GM18858 (cell line): ENCODE measurements around the gene S1PR1.
"Not testable (repeated sequence)": the region's sequence is repeated elsewhere in the genome, so short reads cannot be mapped to it uniquely, and the experiment has no call there.

Experiments
- ATAC-seq: cut with Tn5 transposase; IDR thresholded peaks from one replicate; pipeline ENCODE4 v1.9.1; 2021; ENCODE audit not compliant: unreplicated experiment

The S1PR1 gene

GRCh38 chr1:101219924-101220870 lies 16.6 kb upstream of the S1PR1 start:
- no peak for ATAC-seq

DNA sequence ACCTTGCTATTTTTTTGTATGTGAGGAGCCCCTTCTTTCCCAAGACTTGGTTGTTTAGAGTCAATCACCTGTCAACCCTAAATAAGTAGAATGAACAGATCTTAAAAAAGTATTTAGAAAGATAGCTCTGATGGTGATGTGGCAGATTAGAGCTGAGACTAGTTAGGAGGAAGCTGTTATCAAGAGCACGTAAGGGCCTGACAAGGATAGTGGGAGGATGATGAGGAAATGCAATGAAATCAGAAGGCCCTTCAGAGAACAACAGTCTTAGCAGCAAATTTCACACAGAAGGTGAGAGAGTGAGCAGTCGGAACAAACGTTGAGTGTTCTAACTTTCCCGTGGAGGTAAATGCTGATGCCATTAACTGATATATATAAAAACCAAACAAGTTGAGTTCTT lies 15.9 kb upstream of the S1PR1 start:
- no peak for ATAC-seq

- ATAC-seq = peak; percentile 97
Observed at GRCh38 chr1:101221945-101222429, 14.8 kb upstream of the S1PR1 start.

DNA sequence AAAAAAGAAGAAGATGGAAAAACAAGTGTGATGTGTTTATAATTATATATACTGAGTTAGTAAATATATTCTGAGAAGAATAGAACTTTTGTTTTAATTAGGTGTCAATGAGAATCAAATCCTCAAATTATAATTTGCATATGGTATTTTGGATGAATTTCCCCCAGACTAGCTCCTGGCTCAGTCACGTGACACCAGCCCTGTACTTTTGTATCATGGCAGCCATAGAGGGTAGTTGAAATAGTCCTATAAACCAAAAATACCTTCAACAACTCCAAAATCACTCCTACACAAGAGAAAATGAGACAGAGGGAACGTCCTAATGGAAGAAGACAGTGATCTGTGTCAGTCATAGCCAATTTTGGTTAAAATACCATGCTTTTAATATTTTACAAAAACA lies 9.0 kb upstream of the S1PR1 start:
- no peak for ATAC-seq

- no peak for ATAC-seq
Observed at GRCh38 chr1:101228424-101229134, 8.2 kb upstream of the S1PR1 start.

GRCh38 chr1:101232182-101232581 lies 4.6 kb upstream of the S1PR1 start:
- ATAC-seq = not testable (repeated sequence)

DNA sequence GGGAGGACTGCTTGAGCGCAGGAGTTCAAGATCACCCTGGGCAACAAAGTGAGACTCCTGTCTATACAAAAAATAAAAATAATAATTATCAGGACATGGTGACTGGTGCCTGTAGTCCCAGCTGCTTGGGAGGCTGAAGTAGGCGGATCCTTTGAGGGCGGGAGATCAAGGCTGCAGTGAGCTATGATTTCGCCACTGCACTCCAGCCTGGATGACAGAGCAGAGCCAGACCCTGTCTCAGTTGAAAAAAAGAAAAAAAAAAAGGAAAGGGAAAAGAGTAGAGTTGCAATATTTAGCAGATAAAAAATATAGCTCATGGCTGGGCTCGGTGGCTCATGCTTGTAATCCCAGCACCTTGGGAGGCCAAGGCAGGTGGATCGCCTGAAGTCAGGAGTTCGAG lies 3.3 kb upstream of the S1PR1 start:
- ATAC-seq = no peak

GRCh38 chr1:101235216-101235695 lies 1.6 kb upstream of the S1PR1 start:
- peak; percentile 1 for ATAC-seq

DNA sequence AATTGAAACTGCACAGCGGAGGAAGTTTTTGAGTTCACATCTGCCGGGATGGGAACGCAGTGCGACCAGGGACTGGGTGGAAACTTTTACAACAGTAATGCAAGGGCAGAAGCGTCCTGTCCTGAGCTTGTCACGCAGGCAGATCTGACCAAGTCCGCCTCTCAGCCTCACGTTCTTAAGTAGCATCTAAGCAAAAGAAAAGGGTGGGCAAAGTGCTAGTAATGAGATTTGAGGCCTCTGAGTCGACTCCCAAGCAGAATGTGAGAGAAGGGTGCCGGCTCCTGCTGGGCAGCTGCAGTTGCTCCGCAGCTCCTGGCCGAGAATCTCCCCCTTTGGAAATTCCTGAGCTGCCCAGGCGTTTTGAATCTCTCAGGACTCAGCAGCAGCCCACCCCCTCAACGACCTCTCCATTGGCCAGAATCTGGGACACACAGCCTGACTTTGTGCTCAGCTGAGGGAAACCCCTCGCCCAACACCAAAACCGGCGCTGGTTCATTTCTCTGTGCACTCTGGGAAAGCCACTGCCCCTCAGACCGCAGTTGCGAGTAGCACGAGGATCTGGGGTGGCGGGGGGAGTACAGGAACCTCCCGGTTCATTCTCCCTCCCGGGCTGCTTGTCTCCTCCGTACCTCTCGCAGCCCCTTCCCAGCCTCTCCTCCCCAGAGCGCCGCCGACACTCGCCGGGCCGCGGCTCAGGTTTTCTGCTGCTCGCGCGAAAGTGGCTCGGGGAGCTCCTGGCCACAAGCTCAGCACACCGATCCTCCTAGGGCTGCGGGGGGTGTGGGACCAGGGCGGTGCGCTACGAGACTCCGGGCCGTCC lies 913 bp upstream of the S1PR1 start:
- ATAC-seq = peak; percentile 70

DNA sequence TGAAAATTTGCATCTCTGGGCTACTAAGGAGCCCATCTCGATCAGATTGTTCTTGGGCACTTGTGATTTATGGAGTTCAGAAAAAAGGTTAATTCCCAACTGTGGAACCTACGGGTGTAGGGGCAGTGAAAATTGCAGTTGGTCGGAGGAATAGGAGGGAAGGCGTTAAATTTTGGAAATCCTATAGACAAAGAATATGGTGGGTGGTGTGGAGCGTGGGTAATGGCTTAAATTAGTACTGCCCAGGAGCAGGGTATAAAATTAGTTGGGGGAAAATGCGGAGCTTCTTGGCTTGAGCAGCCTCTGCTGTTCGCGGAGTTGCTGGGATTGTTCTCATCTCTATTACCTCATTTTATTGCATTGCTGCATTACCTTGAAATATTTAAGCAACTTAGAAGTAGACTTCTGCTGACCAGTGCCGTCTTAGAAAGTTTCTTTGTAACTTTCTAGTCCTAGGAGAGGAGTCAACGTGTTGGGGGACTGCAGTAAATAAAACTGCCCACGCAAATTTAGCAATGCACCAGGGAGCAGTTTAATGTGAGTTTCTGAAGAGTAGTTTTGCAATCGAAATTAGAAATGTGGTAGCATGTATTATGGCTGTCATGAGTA lies 514 bp downstream of the S1PR1 start:
- no peak for ATAC-seq

DNA sequence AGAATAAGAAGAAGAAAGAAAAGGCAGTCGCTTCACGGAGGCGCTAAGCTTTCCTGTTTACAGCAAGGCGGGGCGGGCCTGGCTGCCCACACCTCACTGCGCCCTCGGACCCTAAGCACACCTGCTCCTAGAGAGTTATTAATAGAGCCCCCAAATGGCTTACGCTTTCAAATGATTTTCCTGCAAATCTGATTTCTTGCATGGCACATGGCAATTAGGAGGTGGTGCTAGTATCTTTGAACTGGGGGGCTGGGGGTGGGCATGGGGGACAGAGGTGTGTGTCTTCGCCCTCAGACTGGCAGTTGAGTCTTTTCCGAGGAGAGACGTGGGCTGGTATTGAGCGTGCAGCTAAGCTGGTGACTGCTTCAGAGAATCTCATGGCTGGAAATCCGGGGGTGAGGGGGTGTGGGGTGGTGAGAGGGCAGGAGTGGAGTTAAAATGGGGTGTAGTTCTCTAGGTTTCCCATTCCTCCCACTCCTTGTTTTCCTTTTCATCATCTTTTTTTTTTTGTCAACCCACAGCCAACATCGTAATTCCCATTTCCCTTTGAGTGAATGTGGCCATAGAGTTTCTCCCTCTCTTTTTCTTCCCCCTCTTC lies 1.3 kb downstream of the S1PR1 start:
- no peak for ATAC-seq

DNA sequence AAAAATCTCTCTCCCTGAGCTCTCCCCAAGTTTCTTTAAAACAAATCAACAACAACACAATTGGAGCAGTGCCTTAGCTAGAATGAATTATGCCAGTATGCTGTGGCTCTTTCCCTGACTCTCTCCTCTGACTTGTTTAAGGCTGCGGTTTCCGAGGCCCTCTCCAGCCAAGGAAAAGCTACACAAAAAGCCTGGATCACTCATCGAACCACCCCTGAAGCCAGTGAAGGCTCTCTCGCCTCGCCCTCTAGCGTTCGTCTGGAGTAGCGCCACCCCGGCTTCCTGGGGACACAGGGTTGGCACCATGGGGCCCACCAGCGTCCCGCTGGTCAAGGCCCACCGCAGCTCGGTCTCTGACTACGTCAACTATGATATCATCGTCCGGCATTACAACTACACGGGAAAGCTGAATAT lies 1.9 kb downstream of the S1PR1 start:
- ATAC-seq = no peak

DNA sequence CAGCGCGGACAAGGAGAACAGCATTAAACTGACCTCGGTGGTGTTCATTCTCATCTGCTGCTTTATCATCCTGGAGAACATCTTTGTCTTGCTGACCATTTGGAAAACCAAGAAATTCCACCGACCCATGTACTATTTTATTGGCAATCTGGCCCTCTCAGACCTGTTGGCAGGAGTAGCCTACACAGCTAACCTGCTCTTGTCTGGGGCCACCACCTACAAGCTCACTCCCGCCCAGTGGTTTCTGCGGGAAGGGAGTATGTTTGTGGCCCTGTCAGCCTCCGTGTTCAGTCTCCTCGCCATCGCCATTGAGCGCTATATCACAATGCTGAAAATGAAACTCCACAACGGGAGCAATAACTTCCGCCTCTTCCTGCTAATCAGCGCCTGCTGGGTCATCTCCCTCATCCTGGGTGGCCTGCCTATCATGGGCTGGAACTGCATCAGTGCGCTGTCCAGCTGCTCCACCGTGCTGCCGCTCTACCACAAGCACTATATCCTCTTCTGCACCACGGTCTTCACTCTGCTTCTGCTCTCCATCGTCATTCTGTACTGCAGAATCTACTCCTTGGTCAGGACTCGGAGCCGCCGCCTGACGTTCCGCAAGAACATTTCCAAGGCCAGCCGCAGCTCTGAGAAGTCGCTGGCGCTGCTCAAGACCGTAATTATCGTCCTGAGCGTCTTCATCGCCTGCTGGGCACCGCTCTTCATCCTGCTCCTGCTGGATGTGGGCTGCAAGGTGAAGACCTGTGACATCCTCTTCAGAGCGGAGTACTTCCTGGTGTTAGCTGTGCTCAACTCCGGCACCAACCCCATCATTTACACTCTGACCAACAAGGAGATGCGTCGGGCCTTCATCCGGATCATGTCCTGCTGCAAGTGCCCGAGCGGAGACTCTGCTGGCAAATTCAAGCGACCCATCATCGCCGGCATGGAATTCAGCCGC lies 2.5 kb downstream of the S1PR1 start:
- ATAC-seq = no peak

DNA sequence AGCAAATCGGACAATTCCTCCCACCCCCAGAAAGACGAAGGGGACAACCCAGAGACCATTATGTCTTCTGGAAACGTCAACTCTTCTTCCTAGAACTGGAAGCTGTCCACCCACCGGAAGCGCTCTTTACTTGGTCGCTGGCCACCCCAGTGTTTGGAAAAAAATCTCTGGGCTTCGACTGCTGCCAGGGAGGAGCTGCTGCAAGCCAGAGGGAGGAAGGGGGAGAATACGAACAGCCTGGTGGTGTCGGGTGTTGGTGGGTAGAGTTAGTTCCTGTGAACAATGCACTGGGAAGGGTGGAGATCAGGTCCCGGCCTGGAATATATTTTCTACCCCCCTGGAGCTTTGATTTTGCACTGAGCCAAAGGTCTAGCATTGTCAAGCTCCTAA lies 3.2 kb downstream of the S1PR1 start:
- ATAC-seq = no peak

GRCh38 chr1:101241485-101242225 lies 4.8 kb downstream of the S1PR1 start:
- peak; percentile 34 for ATAC-seq

GRCh38 chr1:101242324-101243050 lies 5.7 kb downstream of the S1PR1 start:
- no peak for ATAC-seq

GRCh38 chr1:101243751-101244150 lies 6.9 kb downstream of the S1PR1 start:
- no peak for ATAC-seq

DNA sequence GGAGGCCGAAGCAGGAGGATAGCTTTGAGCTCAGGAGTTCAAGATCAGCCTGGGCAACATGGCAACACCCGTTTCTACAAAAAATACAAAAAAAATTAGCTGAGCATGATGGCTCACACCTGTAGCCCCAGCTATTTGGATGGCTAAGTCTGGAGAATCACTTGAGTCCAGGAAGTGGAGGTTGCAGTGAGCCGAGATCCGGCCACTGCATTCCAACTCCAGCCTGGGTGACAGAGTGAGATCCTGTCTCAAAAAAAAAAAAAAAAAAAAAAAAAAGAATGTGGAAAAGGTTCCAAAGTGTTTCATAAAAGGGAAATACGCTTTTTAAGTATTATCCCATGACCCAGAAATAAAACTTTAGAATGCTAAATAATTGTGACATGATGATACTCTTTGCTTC lies 8.0 kb downstream of the S1PR1 start:
- no peak for ATAC-seq
